HEK293 (cell line): Measurements from ENCODE around the gene LPP.

ENCODE experiments used
- CTCF ChIP-seq: fragments of 450-650 bp; formaldehyde crosslinking; IDR thresholded peaks from 2 replicates; pipeline ENCODE4 v1.5.1; 2016; ENCODE audit warnings: missing biosample characterization, missing genetic modification characterization
- ELK4 ChIP-seq: IDR thresholded peaks from 2 replicates; pipeline ENCODE4 v1.6.1; 2011; ENCODE audit warnings: mild to moderate bottlenecking, low read depth, low read length, borderline replicate concordance
- MZF1 ChIP-seq: fragments of 450-650 bp; formaldehyde crosslinking; IDR thresholded peaks from 2 replicates; pipeline ENCODE4 v1.5.1; 2017; ENCODE audit warnings: missing biosample characterization, missing genetic modification characterization, borderline replicate concordance
- PBX3 ChIP-seq: sonication (generic); formaldehyde crosslinking; IDR thresholded peaks from 2 replicates; pipeline ENCODE4 v1.8.1; 2022; ENCODE audit warnings: mild to moderate bottlenecking, moderate library complexity, missing genetic modification reagents
- TCF7L2 ChIP-seq: IDR thresholded peaks from 2 replicates; pipeline ENCODE4 v1.6.1; 2011; ENCODE audit warnings: low read depth, mild to moderate bottlenecking, inconsistent platforms, low read length, moderate library complexity, borderline replicate concordance
- ZBTB11 ChIP-seq: fragments of 450-650 bp; formaldehyde crosslinking; conservative IDR thresholded peaks from 2 replicates; pipeline ENCODE4 v1.5.1; 2016; ENCODE audit warnings: low read depth, missing biosample characterization, missing genetic modification characterization
- ZNF184 ChIP-seq: fragments of 450-650 bp; IDR thresholded peaks from 2 replicates; pipeline ENCODE4 v1.5.1; 2018; ENCODE audit warnings: missing biosample characterization, mild to moderate bottlenecking, missing genetic modification characterization
- ZNF274 ChIP-seq, 2 experiments: fragments of 200-500 bp in 1 of 2; fragments of 450-650 bp in 1 of 2; sonication (Bioruptor generic) in 1 of 2; formaldehyde crosslinking in 1 of 2; IDR thresholded peaks; 2 replicates each; pipeline versions ENCODE4 v1.5.1 to v1.6.1; 2014 to 2016; ENCODE audit warnings: borderline replicate concordance in 1 of 2, inconsistent platforms in 1 of 2, low read length in 1 of 2, missing biosample characterization in 1 of 2, missing genetic modification characterization in 1 of 2
- ZNF292 ChIP-seq: fragments of 450-650 bp; formaldehyde crosslinking; IDR thresholded peaks from 2 replicates; pipeline ENCODE4 v1.5.1; 2016; ENCODE audit warnings: low read depth, missing biosample characterization, missing genetic modification characterization, borderline replicate concordance
- ZNF660 ChIP-seq: fragments of 450-650 bp; IDR thresholded peaks from 2 replicates; pipeline ENCODE4 v1.5.1; 2018; ENCODE audit warnings: missing biosample characterization, mild to moderate bottlenecking, missing genetic modification characterization

- TF ChIP-seq ZNF274 (IDR thresholded peaks at IDR 0.05; ENCODE audit: low read length) (no peak), ZNF274 (tag by site-specific recombination; IDR thresholded peaks at IDR 0.05; ENCODE audit: borderline replicate concordance) (no peak), TCF7L2 (no peak), ZNF184 (no peak), ZNF660 (no peak), CTCF (tag by site-specific recombination) (no peak), PBX3 (CRISPR knock-in tag) (no peak), ZBTB11 (tag by site-specific recombination) (no peak), ELK4 (no peak), MZF1 (tag by site-specific recombination) (no peak), ZNF292 (no peak)
These were observed 536.1 kb downstream of the LPP start for GRCh38 chr3:188690064-188690463.
